SK-N-SH (cell line): ENCODE data around the gene HECW1.

Experiments
- ELF1 ChIP-seq: IDR thresholded peaks from 2 replicates; pipeline ENCODE4 v1.4.0; 2012
- EP300 ChIP-seq, 2 experiments: IDR thresholded peaks; 2 replicates each; pipeline versions ENCODE4 v1.4.0 to v1.6.1; 2012; ENCODE audit warnings: borderline replicate concordance in 1 of 2, low read depth in 1 of 2, low read length in 1 of 2
- EZH2phosphoT487 ChIP-seq: fragments of 200-600 bp; sonication (generic); IDR thresholded peaks from 2 replicates; pipeline ENCODE4 v1.6.1; 2017; ENCODE audit warnings: low read depth, mixed run types, mild to moderate bottlenecking, antibody characterized with exemption, moderate library complexity, borderline replicate concordance
- GABPA ChIP-seq: IDR thresholded peaks from 2 replicates; pipeline ENCODE4 v1.4.0; 2012; ENCODE audit warnings: low read depth, mild to moderate bottlenecking
- GATA2 ChIP-seq: sonication (generic); formaldehyde crosslinking; IDR thresholded peaks from 2 replicates; pipeline ENCODE4 v1.5.0; 2020; ENCODE audit warnings: mild to moderate bottlenecking, missing genetic modification reagents
- MAX ChIP-seq: IDR thresholded peaks from 2 replicates; pipeline ENCODE4 v1.4.0; 2012; ENCODE audit warnings: low read depth
- MXI1 ChIP-seq: IDR thresholded peaks from 2 replicates; pipeline ENCODE4 v1.6.1; 2012; ENCODE audit warnings: mild to moderate bottlenecking, low read depth, low read length, improper control_type of control experiment
- NRF1 ChIP-seq: IDR thresholded peaks from 2 replicates; pipeline ENCODE4 v1.6.1; 2012; ENCODE audit warnings: low read depth, mild to moderate bottlenecking, low read length
- PBX3 ChIP-seq: IDR thresholded peaks from 2 replicates; pipeline ENCODE4; 2012
- POLR2AphosphoS5 ChIP-seq: IDR thresholded peaks from 2 replicates; pipeline ENCODE4 v1.6.1; 2012; ENCODE audit warnings: low read depth, low read length
- USF2 ChIP-seq: fragments of 150-350 bp; IDR thresholded peaks from 2 replicates; pipeline ENCODE4 v1.6.1; 2017; ENCODE audit warnings: antibody characterized with exemption, low read length, low read depth, borderline replicate concordance
- TF ChIP-seq, protein P1 (sequence below): fragments of 200-600 bp; sonication (generic); IDR thresholded peaks from 2 replicates; pipeline ENCODE4 v1.6.1; 2017; ENCODE audit warnings: antibody characterized with exemption, mild to moderate bottlenecking, moderate library complexity
- TF ChIP-seq, protein P2 (sequence below): IDR thresholded peaks from 2 replicates; pipeline ENCODE4 v1.4.0; 2012; ENCODE audit warnings: low read depth, borderline replicate concordance

DNA sequence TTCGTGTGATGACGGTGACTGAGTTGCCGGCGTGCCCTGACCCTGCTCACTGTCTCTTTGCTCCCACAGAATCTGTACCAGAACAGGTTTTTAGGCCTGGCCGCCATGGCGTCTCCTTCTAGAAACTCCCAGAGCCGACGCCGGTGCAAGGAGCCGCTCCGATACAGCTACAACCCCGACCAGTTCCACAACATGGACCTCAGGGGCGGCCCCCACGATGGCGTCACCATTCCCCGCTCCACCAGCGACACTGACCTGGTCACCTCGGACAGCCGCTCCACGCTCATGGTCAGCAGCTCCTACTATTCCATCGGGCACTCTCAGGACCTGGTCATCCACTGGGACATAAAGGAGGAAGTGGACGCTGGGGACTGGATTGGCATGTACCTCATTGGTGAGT is 199.2 kb downstream of the HECW1 start:
- TF ChIP-seq, protein P1, sequence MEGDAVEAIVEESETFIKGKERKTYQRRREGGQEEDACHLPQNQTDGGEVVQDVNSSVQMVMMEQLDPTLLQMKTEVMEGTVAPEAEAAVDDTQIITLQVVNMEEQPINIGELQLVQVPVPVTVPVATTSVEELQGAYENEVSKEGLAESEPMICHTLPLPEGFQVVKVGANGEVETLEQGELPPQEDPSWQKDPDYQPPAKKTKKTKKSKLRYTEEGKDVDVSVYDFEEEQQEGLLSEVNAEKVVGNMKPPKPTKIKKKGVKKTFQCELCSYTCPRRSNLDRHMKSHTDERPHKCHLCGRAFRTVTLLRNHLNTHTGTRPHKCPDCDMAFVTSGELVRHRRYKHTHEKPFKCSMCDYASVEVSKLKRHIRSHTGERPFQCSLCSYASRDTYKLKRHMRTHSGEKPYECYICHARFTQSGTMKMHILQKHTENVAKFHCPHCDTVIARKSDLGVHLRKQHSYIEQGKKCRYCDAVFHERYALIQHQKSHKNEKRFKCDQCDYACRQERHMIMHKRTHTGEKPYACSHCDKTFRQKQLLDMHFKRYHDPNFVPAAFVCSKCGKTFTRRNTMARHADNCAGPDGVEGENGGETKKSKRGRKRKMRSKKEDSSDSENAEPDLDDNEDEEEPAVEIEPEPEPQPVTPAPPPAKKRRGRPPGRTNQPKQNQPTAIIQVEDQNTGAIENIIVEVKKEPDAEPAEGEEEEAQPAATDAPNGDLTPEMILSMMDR: no peak
- TF ChIP-seq EZH2phosphoT487 (no peak), MAX (no peak), POLR2AphosphoS5 (no peak), EP300 (IDR thresholded peaks at IDR 0.05; ENCODE audit: borderline replicate concordance in 1 of 2, low read depth in 1 of 2, low read length in 1 of 2) (no peak), USF2 (no peak), GATA2 (no peak), PBX3 (no peak), MXI1 (no peak), ELF1 (no peak), GABPA (no peak), NRF1 (no peak)
- TF ChIP-seq, protein P2, sequence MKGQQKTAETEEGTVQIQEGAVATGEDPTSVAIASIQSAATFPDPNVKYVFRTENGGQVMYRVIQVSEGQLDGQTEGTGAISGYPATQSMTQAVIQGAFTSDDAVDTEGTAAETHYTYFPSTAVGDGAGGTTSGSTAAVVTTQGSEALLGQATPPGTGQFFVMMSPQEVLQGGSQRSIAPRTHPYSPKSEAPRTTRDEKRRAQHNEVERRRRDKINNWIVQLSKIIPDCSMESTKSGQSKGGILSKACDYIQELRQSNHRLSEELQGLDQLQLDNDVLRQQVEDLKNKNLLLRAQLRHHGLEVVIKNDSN: no peak
